ENCODE data around the gene ARF4.
A peak's percentile ranks its signal among the peaks of the same experiment; 100 is the strongest.

The ARF4 gene

GRCh38 chr3:57557085-57557537, 40.0 kb downstream of the ARF4 start:
- H3K4me2 ChIP-seq (ENCODE audit: low read depth, low read length): peak overlapping the region; percentile 96
- peaks cover 61% of the 10 kb centered on the region for H3K79me2 ChIP-seq (ENCODE audit: low read length)
- H4K20me1 ChIP-seq (ENCODE audit: insufficient read depth, low read length): no peaks in the 10 kb centered on the region
- TF ChIP-seq CTCF (IDR thresholded peaks at IDR 0.05; ENCODE audit: low read length) (no peak), EZH2phosphoT487 (IDR thresholded peaks at IDR 0.05; ENCODE audit: low read length) (no peak), EZH2 (optimal IDR thresholded peaks at IDR 0.05; ENCODE audit: low read depth, low read length) (no peak)
- peaks cover 6% of the 10 kb centered on the region; the same call in 1 of the 2 replicates for H3K36me3 ChIP-seq (replicated peaks; ENCODE audit: insufficient read depth, low read length)
- H3K4me3 ChIP-seq (ENCODE audit: low read length): peak overlapping the region; percentile 93
- H3K27me3 ChIP-seq (replicated peaks; ENCODE audit: insufficient read depth, low read length): no peaks in the 10 kb centered on the region
- DNase-seq: peak; percentile 48
- no peaks in the 10 kb centered on the region for H3K9me3 ChIP-seq (replicated peaks; ENCODE audit: insufficient read depth, low read length)
- peak overlapping the region; percentile 90 for H3K9ac ChIP-seq (ENCODE audit: low read length)
- H3K27ac ChIP-seq (ENCODE audit: low read length): peak overlapping the region; percentile 80; the same call in 1 of the 2 replicates
- peaks cover 6% of the 10 kb centered on the region for H3F3A ChIP-seq (ENCODE audit: insufficient read depth, low read length)
- H3K4me1 ChIP-seq (ENCODE audit: low read length): peaks cover 3% of the 10 kb centered on the region; the same call in 1 of the 2 replicates
- H3K9me2 ChIP-seq (replicated peaks; ENCODE audit: insufficient read depth, low read length): no peaks in the 10 kb centered on the region
- H2AFZ ChIP-seq (ENCODE audit: low read length): peak overlapping the region; percentile 94

GRCh38 chr3:57556459-57557084, 40.6 kb downstream of the ARF4 start:
- H3K36me3 ChIP-seq (replicated peaks; ENCODE audit: insufficient read depth, low read length): peaks cover under 1% of the 10 kb centered on the region; the same call in 1 of the 2 replicates
- H2AFZ ChIP-seq (ENCODE audit: low read length): peak overlapping the region; percentile 94
- peak overlapping the region; percentile 90 for H3K9ac ChIP-seq (ENCODE audit: low read length)
- no peaks in the 10 kb centered on the region for H3K27me3 ChIP-seq (replicated peaks; ENCODE audit: insufficient read depth, low read length)
- H3K4me1 ChIP-seq (ENCODE audit: low read length): peaks cover 3% of the 10 kb centered on the region; the same call in 1 of the 2 replicates
- peak overlapping the region; percentile 93 for H3K4me3 ChIP-seq (ENCODE audit: low read length)
- no peaks in the 10 kb centered on the region for H4K20me1 ChIP-seq (ENCODE audit: insufficient read depth, low read length)
- peak overlapping the region; percentile 96 for H3K4me2 ChIP-seq (ENCODE audit: low read depth, low read length)
- H3K27ac ChIP-seq (ENCODE audit: low read length): peak overlapping the region; percentile 80
- H3K9me3 ChIP-seq (replicated peaks; ENCODE audit: insufficient read depth, low read length): no peaks in the 10 kb centered on the region
- DNase-seq: peak; percentile 13
- peaks cover 56% of the 10 kb centered on the region for H3K79me2 ChIP-seq (ENCODE audit: low read length)
- TF ChIP-seq EZH2 (optimal IDR thresholded peaks at IDR 0.05; ENCODE audit: low read depth, low read length): no peak
- no peak for TF ChIP-seq EZH2phosphoT487 (IDR thresholded peaks at IDR 0.05; ENCODE audit: low read length)
- TF ChIP-seq CTCF (IDR thresholded peaks at IDR 0.05; ENCODE audit: low read length): no peak
- no peaks in the 10 kb centered on the region for H3K9me2 ChIP-seq (replicated peaks; ENCODE audit: insufficient read depth, low read length)
- H3F3A ChIP-seq (ENCODE audit: insufficient read depth, low read length): peaks cover 6% of the 10 kb centered on the region

- peak within 1 kb of the TSS; percentile 80 for H3K27ac ChIP-seq (ENCODE audit: low read length)
- H3K27me3 ChIP-seq (replicated peaks; ENCODE audit: insufficient read depth, low read length): no peaks in the 10 kb centered on the region
- H3K9me2 ChIP-seq (replicated peaks; ENCODE audit: insufficient read depth, low read length): no peaks in the 10 kb centered on the region
- peaks cover 6% of the 10 kb centered on the region for H3F3A ChIP-seq (ENCODE audit: insufficient read depth, low read length)
- H3K79me2 ChIP-seq (ENCODE audit: low read length): peaks cover 52% of the 10 kb centered on the region
- peaks cover 3% of the 10 kb centered on the region; the same call in 1 of the 2 replicates for H3K4me1 ChIP-seq (ENCODE audit: low read length)
- H3K4me3 ChIP-seq (ENCODE audit: low read length): peak within 1 kb of the TSS; percentile 93
- H3K36me3 ChIP-seq (replicated peaks; ENCODE audit: insufficient read depth, low read length): no peaks in the 10 kb centered on the region; the same call in 1 of the 2 replicates
- H4K20me1 ChIP-seq (ENCODE audit: insufficient read depth, low read length): no peaks in the 10 kb centered on the region
- no peaks in the 10 kb centered on the region for H3K9me3 ChIP-seq (replicated peaks; ENCODE audit: insufficient read depth, low read length)
- TF ChIP-seq CTCF (IDR thresholded peaks at IDR 0.05; ENCODE audit: low read length): no peak
- TF ChIP-seq EZH2 (optimal IDR thresholded peaks at IDR 0.05; ENCODE audit: low read depth, low read length): no peak
- TF ChIP-seq EZH2phosphoT487 (IDR thresholded peaks at IDR 0.05; ENCODE audit: low read length): no peak
- H2AFZ ChIP-seq (ENCODE audit: low read length): peak within 1 kb of the TSS; percentile 94
- DNase-seq: peak; percentile 93
- H3K9ac ChIP-seq (ENCODE audit: low read length): peak within 1 kb of the TSS; percentile 90
- peak within 1 kb of the TSS; percentile 96 for H3K4me2 ChIP-seq (ENCODE audit: low read depth, low read length)
Measured at GRCh38 chr3:57555738-57556458, 41.2 kb downstream of the ARF4 start, which contains the start of gene PDE12. Gene PDE12, plus strand, starts transcription at chr3:57556274. Its CDS starts 106 bp downstream, at chr3:57556380.
